Bronchial epithelial cell (primary cell): ENCODE measurements around the gene MEST. TPM values are rescaled to one million over a fixed set of nuclear protein-coding genes. Genes with fewer than 3 reads are reported as not detected.

Experiments used
- DNase-seq: peaks from one replicate; pipeline ENCODE4 v3.0.0-alpha.2; 2010; ENCODE audit warnings: low read depth
- FAIRE-seq: peaks from 2 replicates; lab custom pipeline; 2011; peaks lifted over from hg19 to GRCh38; lab: Jason Lieb, UNC
- H3K27me3 ChIP-seq: 2 replicates; pipeline ENCODE4 v1.5.1; 2011; ENCODE audit warnings: low read length; ENCODE audit not compliant: control insufficient read depth, insufficient read depth
- H3K36me3 ChIP-seq: 2 replicates; pipeline ENCODE4 v1.5.1; 2011; ENCODE audit warnings: low read length; ENCODE audit not compliant: control insufficient read depth, insufficient read depth
- H3K4me3 ChIP-seq: 2 replicates; pipeline ENCODE4 v1.5.1; 2011; ENCODE audit warnings: mild to moderate bottlenecking, low read depth, low read length, control low read depth
- CTCF ChIP-seq: IDR thresholded peaks from 2 replicates; pipeline ENCODE4 v1.5.1; 2011; ENCODE audit warnings: mild to moderate bottlenecking, moderate library complexity, low read length, control low read depth, inconsistent platforms; ENCODE audit not compliant: insufficient read depth, severe bottlenecking
- total RNA-seq: library from RNA; depleted of rRNA; stranded (reverse); fragments of >200 nt; gene quantifications from 2 replicates; pipeline ENCODE4 v1.2.1, GENCODE V29; 2014

Gene MEST
- total RNA-seq, 1 donor from 2014 or later: 11.8 TPM

DNA sequence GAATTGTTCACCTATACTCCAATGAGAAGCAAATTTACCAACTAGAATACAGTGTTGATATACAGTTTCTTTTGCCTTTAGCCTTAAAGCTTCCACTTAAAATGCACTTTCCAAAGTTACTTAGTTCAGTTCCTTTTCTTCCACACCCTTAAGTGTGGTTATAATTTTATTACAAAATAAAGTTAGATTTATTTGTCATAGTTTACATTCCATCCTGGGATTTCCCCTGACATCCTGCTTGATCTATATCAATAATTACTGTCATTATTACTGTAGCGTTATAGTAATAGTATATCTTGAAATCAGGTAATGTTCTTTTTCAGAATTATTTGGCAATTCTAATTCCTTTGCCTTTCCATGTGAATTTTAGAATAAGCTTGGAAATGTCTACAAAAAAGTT lies 23.3 kb upstream of the MEST start:
- FAIRE-seq: no peak
- no peak for TF ChIP-seq CTCF

GRCh38 chr7:130471974-130472373 lies 19.9 kb upstream of the MEST start:
- no peak for TF ChIP-seq CTCF
- Histone ChIP-seq H3K36me3 (no peaks in the 10 kb centered on the region), H3K27me3 (no peaks in the 10 kb centered on the region), H3K4me3 (no peak overlapping the region)
- DNase-seq (no peak), FAIRE-seq (no peak)

More for the DNA sequence above, 23.3 kb upstream of the MEST start:
- Histone ChIP-seq H3K27me3 (no peaks in the 10 kb centered on the region), H3K36me3 (no peaks in the 10 kb centered on the region), H3K4me3 (no peak overlapping the region)
- no peak for DNase-seq

GRCh38 chr7:130473289-130473688 lies 18.6 kb upstream of the MEST start:
- Histone ChIP-seq H3K36me3 (no peaks in the 10 kb centered on the region), H3K27me3 (no peaks in the 10 kb centered on the region), H3K4me3 (no peak overlapping the region)
- no peak for TF ChIP-seq CTCF
- FAIRE-seq (no peak), DNase-seq (no peak)

DNA sequence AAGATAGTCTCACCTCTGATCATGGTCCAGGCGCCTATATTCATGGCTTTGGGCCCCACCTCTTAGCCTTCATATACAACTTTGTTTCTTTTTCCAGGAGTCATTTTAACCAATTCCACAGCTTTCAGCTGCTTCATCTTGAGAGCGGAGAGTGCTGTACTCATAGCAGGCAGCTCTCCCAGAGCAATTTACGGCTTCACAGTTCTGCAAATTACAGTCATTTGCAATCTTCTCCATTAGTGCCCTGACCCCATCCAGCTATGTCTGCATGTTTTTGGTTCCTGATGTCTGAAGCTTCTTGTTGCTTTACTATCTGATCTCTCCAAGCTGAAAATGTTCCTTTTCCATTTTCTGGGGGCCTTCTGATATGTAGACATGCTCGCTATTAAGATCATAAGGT lies 18.0 kb upstream of the MEST start:
- FAIRE-seq (no peak), DNase-seq (no peak)
- H3K36me3 ChIP-seq: no peaks in the 10 kb centered on the region
- no peaks in the 10 kb centered on the region for H3K27me3 ChIP-seq
- TF ChIP-seq CTCF: no peak
- no peak overlapping the region for H3K4me3 ChIP-seq

DNA sequence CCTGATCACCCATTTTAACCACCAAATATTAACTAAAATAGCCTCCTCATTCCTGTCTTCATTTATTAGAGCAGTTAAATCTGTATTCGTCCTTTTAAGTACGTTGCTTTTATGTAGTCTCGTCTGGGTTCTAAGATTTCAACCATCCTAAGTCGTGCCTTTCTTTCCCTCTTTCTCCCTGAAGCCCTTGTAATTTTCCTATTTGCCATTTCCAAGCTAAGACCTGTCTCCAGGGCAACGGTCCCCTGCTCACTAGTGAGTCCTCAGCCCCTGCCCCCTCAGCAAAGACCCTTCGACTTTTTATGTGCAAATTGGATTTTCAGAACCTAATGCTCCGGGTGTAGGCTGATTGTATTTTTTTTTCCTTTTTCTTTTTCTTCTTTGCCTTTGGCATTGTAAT lies 16.1 kb upstream of the MEST start:
- H3K27me3 ChIP-seq: no peaks in the 10 kb centered on the region
- FAIRE-seq: no peak
- DNase-seq: no peak
- H3K36me3 ChIP-seq: no peaks in the 10 kb centered on the region
- TF ChIP-seq CTCF: no peak
- no peak overlapping the region for H3K4me3 ChIP-seq
